GM12878 (cell line): ENCODE measurements around the gene DNAJC5G. TPM values are rescaled to one million over a fixed set of nuclear protein-coding genes. Genes with fewer than 3 reads are reported as not detected.

Experiments
- ATAC-seq: fragments of 200-7000 bp; cut with Tn5 transposase; 3 replicates; pipeline ENCODE4 v1.9.1; 2020; ENCODE audit warnings: mild to moderate bottlenecking, moderate library complexity
- BruUV-seq: library from RNA; stranded (reverse); fragments of 400-500 nt; replicated peaks from 2 replicates; lab custom pipeline; 2021; lab: Mats Ljungman, UMichigan
- CTCF ChIA-PET: fragments of 300-600 bp; sonication (Branson Sonifier 250); formaldehyde crosslinking; extraction: SDS; loops from one replicate; lab custom pipeline; 2021; ENCODE audit warnings: inconsistent platforms; lab: Yijun Ruan, JAX
- POLR2A ChIA-PET: fragments of 350-600 bp; formaldehyde crosslinking; extraction: SDS; loops from one replicate; lab custom pipeline; 2021; ENCODE audit warnings: inconsistent platforms; lab: Charles Lee
- RAD21 ChIA-PET: fragments of 300-600 bp; sonication (Branson Sonifier 250); formaldehyde crosslinking; loops from one replicate; lab custom pipeline; 2023; ENCODE audit warnings: antibody characterized with exemption; ENCODE audit not compliant: unreplicated experiment; lab: Charles Lee
- SMC1A ChIA-PET: fragments of 300-600 bp; sonication (Branson Sonifier 250); formaldehyde crosslinking; loops from one replicate; lab custom pipeline; 2023; ENCODE audit not compliant: unreplicated experiment, uncharacterized antibody; lab: Charles Lee
- DNase-seq: peaks from one replicate; pipeline ENCODE4 v3.0.0-alpha.2; 2011; ENCODE audit warnings: low read depth, low spot score
- FAIRE-seq: peaks from 3 replicates; lab custom pipeline; 2011; peaks lifted over from hg19 to GRCh38; lab: Jason Lieb, UNC
- H2AFZ ChIP-seq: 2 replicates; pipeline ENCODE4 v1.6.0; 2011; ENCODE audit warnings: low read depth, low read length, control low read depth; ENCODE audit not compliant: control insufficient read depth
- H3K27ac ChIP-seq: 2 replicates; pipeline ENCODE4 v1.5.1; 2011; ENCODE audit warnings: control low read depth; ENCODE audit not compliant: control insufficient read depth, insufficient read depth
- H3K27me3 ChIP-seq, 2 experiments: replicated peaks in 1 of 2; 2 replicates each; pipeline versions ENCODE4 v1.6.0 to v1.6.1; 2011; ENCODE audit warnings: low read length in 1 of 2; ENCODE audit not compliant: control insufficient read depth in 2 of 2, insufficient read depth in 2 of 2
- H3K36me3 ChIP-seq, 2 experiments: 2 replicates each; pipeline ENCODE4 v1.5.1; 2011; ENCODE audit warnings: low read length in 1 of 2; ENCODE audit not compliant: control insufficient read depth in 2 of 2, insufficient read depth in 2 of 2
- H3K4me1 ChIP-seq: 2 replicates; pipeline ENCODE4 v1.6.1; 2011; ENCODE audit warnings: mild to moderate bottlenecking, low read length, moderate library complexity, mixed read lengths; ENCODE audit not compliant: control insufficient read depth, insufficient read depth
- H3K4me2 ChIP-seq: 2 replicates; pipeline ENCODE4 v1.6.0; 2011; ENCODE audit warnings: control low read depth; ENCODE audit not compliant: control insufficient read depth, insufficient read depth
- H3K4me3 ChIP-seq: fragments of 200-600 bp; sonication (generic); 2 replicates; pipeline ENCODE4 v1.5.1; 2016
- H3K79me2 ChIP-seq: 2 replicates; pipeline ENCODE4 v1.6.0; 2011; ENCODE audit warnings: low read length; ENCODE audit not compliant: control insufficient read depth, insufficient read depth
- H3K9ac ChIP-seq: 2 replicates; pipeline ENCODE4 v1.8.0; 2011; ENCODE audit warnings: low read length, control low read depth, mixed read lengths; ENCODE audit not compliant: control insufficient read depth, insufficient read depth
- H3K9me3 ChIP-seq: replicated peaks from 3 replicates; pipeline ENCODE4 v1.5.1; 2011; ENCODE audit warnings: mild to moderate bottlenecking, low read length; ENCODE audit not compliant: control insufficient read depth, insufficient read depth
- H4K20me1 ChIP-seq: 2 replicates; pipeline ENCODE4 v1.6.0; 2011; ENCODE audit not compliant: control insufficient read depth, insufficient read depth
- ATF3 ChIP-seq: IDR thresholded peaks from 2 replicates; pipeline ENCODE4 v1.6.1; 2011; ENCODE audit warnings: low read depth, mild to moderate bottlenecking, low read length, moderate library complexity, borderline replicate concordance; ENCODE audit errors: extremely low read depth
- BCL11A ChIP-seq: IDR thresholded peaks from 2 replicates; pipeline ENCODE4 v1.6.1; 2011; ENCODE audit warnings: low read depth, low read length
- ESRRA ChIP-seq: IDR thresholded peaks from 2 replicates; pipeline ENCODE4 v1.6.1; 2012; ENCODE audit warnings: mild to moderate bottlenecking, low read length, improper control_type of control experiment
- EZH2 ChIP-seq: IDR thresholded peaks from 2 replicates; pipeline ENCODE4 v1.6.1; 2012; ENCODE audit warnings: low read depth, mild to moderate bottlenecking, control low read depth, inconsistent platforms, low read length, borderline replicate concordance; ENCODE audit not compliant: control insufficient read depth
- FOS ChIP-seq: IDR thresholded peaks from 3 replicates; pipeline ENCODE4 v1.6.1; 2011; ENCODE audit warnings: borderline replicate concordance; ENCODE audit not compliant: insufficient read length; ENCODE audit errors: extremely low read depth
- KDM1A ChIP-seq: fragments of 200-600 bp; sonication (generic); IDR thresholded peaks from 2 replicates; pipeline ENCODE4 v1.6.1; 2016; ENCODE audit warnings: borderline replicate concordance
- MEF2B ChIP-seq: fragments of 450-650 bp; IDR thresholded peaks from 2 replicates; pipeline ENCODE4 v1.6.1; 2018; ENCODE audit warnings: mild to moderate bottlenecking, moderate library complexity; ENCODE audit not compliant: partially characterized antibody, poor library complexity, severe bottlenecking
- RCOR1 ChIP-seq: conservative IDR thresholded peaks from 2 replicates; pipeline ENCODE4 v1.6.1; 2012; ENCODE audit warnings: low read depth, low read length, improper control_type of control experiment
- SIX5 ChIP-seq: IDR thresholded peaks from 2 replicates; pipeline ENCODE4 v1.6.1; 2011; ENCODE audit warnings: mild to moderate bottlenecking, low read depth, low read length, moderate library complexity; ENCODE audit not compliant: severe bottlenecking
- SKIL ChIP-seq: fragments of 450-650 bp; IDR thresholded peaks from 2 replicates; pipeline ENCODE4 v1.6.1; 2017; ENCODE audit warnings: mild to moderate bottlenecking, low read depth, inconsistent platforms; ENCODE audit not compliant: poor library complexity, severe bottlenecking
- SMAD5 ChIP-seq: IDR thresholded peaks from 2 replicates; pipeline ENCODE4 v1.6.1; 2016; ENCODE audit warnings: antibody characterized with exemption, low read depth
- ZZZ3 ChIP-seq: IDR thresholded peaks from 2 replicates; pipeline ENCODE4 v1.6.1; 2011; ENCODE audit warnings: low read depth; ENCODE audit not compliant: control insufficient read depth, insufficient read length
- WGBS: methylation state at CpG from one replicate; pipeline ENCODE4 v1.1.6; 2016; ENCODE audit warnings: low lambda C conversion rate; ENCODE audit not compliant: insufficient replicate concordance, insufficient coverage; ENCODE audit errors: missing lambda C conversion rate; 5-methylcytosine and 5-hydroxymethylcytosine counted together
- in situ Hi-C: fragments of 300-500 bp; cut with MboI; formaldehyde crosslinking; loops from 9 replicates; pipeline ENCODE4 v1.14.3; 2018; ENCODE audit warnings: mixed read lengths
- intact Hi-C: fragments of 100-400 bp; cut with micrococcal nuclease; formaldehyde crosslinking; loops from one replicate; pipeline ENCODE4 v1.14.2; 2022; ENCODE audit not compliant: unreplicated experiment
- polyA plus RNA-seq, 11 experiments: library from polyadenylated mRNA; depleted of rRNA in 4 of 11; unstranded in 6 of 11; stranded (reverse) in 5 of 11; fragments of >200 nt; fragmentation: Nextera tagmentation in 4 of 11; fragmentation: Illumina TruSeq in 1 of 11; extraction: Ambion mirVana in 4 of 11; extraction: Trizol in 1 of 11; gene quantifications; 1 replicate in 1 of 11; 2 replicates in 10 of 11; pipeline versions ENCODE4 v1.2.1 to v1.2.3, GENCODE V29; 2011 to 2016; ENCODE audit warnings: inconsistent platforms in 2 of 11, missing spikeins in 2 of 11, low read depth in 1 of 11
- total RNA-seq, 4 experiments: library from RNA; depleted of rRNA in 3 of 4; stranded (reverse); fragments of >200 nt in 3 of 4; fragmentation: Illumina TruSeq in 1 of 4; extraction: Trizol in 1 of 4; gene quantifications; 2 replicates each; pipeline versions ENCODE4 v1.2.1 to v1.2.3, GENCODE V29; 2013 to 2021
- TF ChIP-seq, protein P1 (sequence below): IDR thresholded peaks from 2 replicates; pipeline ENCODE4 v1.6.1; 2012; ENCODE audit warnings: low read length, inconsistent platforms

Gene DNAJC5G
- total and polyA plus RNA-seq, 10 of the 15 experiments (the other 5 are each of a cell fraction or from before 2014, with no cell fraction given): not detected

DNA sequence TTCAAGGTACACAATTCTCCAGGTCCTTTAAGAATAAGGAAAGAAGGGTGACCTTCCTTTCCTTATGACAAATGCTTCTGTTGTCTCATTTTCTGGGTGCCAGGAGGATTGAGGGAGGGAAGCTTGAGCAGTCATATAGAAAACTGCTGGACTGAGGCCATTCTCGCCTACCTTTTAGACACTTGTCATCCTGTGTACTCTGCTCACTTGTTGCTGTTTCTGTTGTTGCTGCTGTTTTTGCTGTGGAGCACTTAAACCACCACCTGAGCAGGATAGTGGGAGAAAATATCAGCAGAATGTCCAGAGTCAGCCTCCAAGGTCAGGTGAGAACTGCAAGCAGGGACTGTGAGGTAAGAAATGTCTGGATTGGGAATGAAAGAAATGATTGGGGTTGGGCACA is 2.8 kb downstream of the DNAJC5G start:
- FAIRE-seq (no peak), DNase-seq (no peak), ATAC-seq (no peak)
- 0% methylated on average over 1 of the region's 1 CpG for WGBS
- RAD21 ChIA-PET: interaction anchor here (0.6 to 3.4 kb wide), 4 partner anchors 27 to 179 kb away, joined by 3 to 39 read pairs (median 6); no protein-coding TSS in a partner anchor
- SMC1A ChIA-PET: interaction anchor here (3.9 kb wide), 1 partner anchor 25 kb away, joined by 17 read pairs; no protein-coding TSS in a partner anchor
- Histone ChIP-seq H3K27ac (no peak overlapping the region), H4K20me1 (no peaks in the 10 kb centered on the region), H3K36me3 (no peaks in the 10 kb centered on the region), H3K4me1 (no peaks in the 10 kb centered on the region), H3K9ac (no peak overlapping the region), H3K79me2 (no peaks in the 10 kb centered on the region), H3K9me3 (no peaks in the 10 kb centered on the region), H3K4me3 (no peak overlapping the region), H3K4me2 (no peak overlapping the region), H2AFZ (no peak overlapping the region), H3K27me3 (peaks cover 0 to 6% of the 10 kb centered on the region in 2 experiments; a peak in 2 of 4 replicates)
- no TSS peak for BruUV-seq
- POLR2A ChIA-PET: no interaction called here
- intact Hi-C loops (no loop called here), in situ Hi-C loops (no loop called here)
- CTCF ChIA-PET: interaction anchor here (0.6 to 9.6 kb wide), 7 partner anchors 10 to 184 kb away, joined by 3 to 132 read pairs (median 18); no protein-coding TSS in a partner anchor
- no peak for TF ChIP-seq RCOR1
- TF ChIP-seq SKIL: no peak
- TF ChIP-seq ZZZ3: no peak
- no peak for TF ChIP-seq KDM1A
- no peak for TF ChIP-seq SMAD5
- TF ChIP-seq FOS: no peak
- no peak for TF ChIP-seq MEF2B
- TF ChIP-seq BCL11A: no peak
- no peak for TF ChIP-seq ESRRA
- TF ChIP-seq, protein P1, sequence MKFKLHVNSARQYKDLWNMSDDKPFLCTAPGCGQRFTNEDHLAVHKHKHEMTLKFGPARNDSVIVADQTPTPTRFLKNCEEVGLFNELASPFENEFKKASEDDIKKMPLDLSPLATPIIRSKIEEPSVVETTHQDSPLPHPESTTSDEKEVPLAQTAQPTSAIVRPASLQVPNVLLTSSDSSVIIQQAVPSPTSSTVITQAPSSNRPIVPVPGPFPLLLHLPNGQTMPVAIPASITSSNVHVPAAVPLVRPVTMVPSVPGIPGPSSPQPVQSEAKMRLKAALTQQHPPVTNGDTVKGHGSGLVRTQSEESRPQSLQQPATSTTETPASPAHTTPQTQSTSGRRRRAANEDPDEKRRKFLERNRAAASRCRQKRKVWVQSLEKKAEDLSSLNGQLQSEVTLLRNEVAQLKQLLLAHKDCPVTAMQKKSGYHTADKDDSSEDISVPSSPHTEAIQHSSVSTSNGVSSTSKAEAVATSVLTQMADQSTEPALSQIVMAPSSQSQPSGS: no peak
- no peak for TF ChIP-seq SIX5
- no peak for TF ChIP-seq EZH2
- no peak for TF ChIP-seq ATF3
